Neural cell (in vitro differentiated cells): Measurements from ENCODE around the gene CCDC61. TPM values are rescaled to one million over a fixed set of nuclear protein-coding genes. Genes with fewer than 3 reads are reported as not detected.
A peak's percentile ranks its signal among the peaks of the same experiment; 100 is the strongest.

Source experiments
- H2AFZ ChIP-seq: fragments of 200-600, 300-800 bp; sonication (generic), shearing (Covaris generic); 2 replicates; pipeline ENCODE4 v1.6.0; 2014; ENCODE audit warnings: low read depth, mild to moderate bottlenecking, antibody characterized with exemption, low read length, moderate library complexity
- H3F3A ChIP-seq: fragments of 200-600 bp; shearing (Covaris generic); 2 replicates; pipeline ENCODE4 v1.6.1; 2016; ENCODE audit warnings: mild to moderate bottlenecking, moderate library complexity, mixed read lengths, antibody characterized with exemption, low read length; ENCODE audit not compliant: insufficient read depth, poor library complexity, severe bottlenecking
- H3K27ac ChIP-seq: fragments of 200-600, 300-800 bp; sonication (generic), shearing (Covaris generic); 2 replicates; pipeline ENCODE4 v1.5.1; 2014; ENCODE audit warnings: mild to moderate bottlenecking, low read length, moderate library complexity
- H3K27me3 ChIP-seq: fragments of 300-800, 200-600 bp; sonication (generic), shearing (Covaris generic); 2 replicates; pipeline ENCODE4 v1.6.0; 2014; ENCODE audit warnings: mild to moderate bottlenecking, low read depth, low read length, moderate library complexity; ENCODE audit not compliant: insufficient read depth
- H3K36me3 ChIP-seq: fragments of 300-800, 200-600 bp; sonication (generic), shearing (Covaris generic); 2 replicates; pipeline ENCODE4 v1.5.1; 2014; ENCODE audit warnings: mild to moderate bottlenecking, antibody characterized with exemption, low read length, moderate library complexity; ENCODE audit not compliant: insufficient read depth
- H3K4me2 ChIP-seq: fragments of 300-800, 200-600 bp; sonication (generic), shearing (Covaris generic); 2 replicates; pipeline ENCODE4 v1.6.0; 2014; ENCODE audit warnings: mild to moderate bottlenecking, low read length
- H3K4me3 ChIP-seq: fragments of 300-800, 200-600 bp; sonication (generic), shearing (Covaris generic); 2 replicates; pipeline ENCODE4 v1.5.1; 2014; ENCODE audit warnings: mild to moderate bottlenecking, low read length, moderate library complexity
- H3K79me2 ChIP-seq: fragments of 200-600 bp; shearing (Covaris generic); replicated peaks from 2 replicates; pipeline ENCODE4 v1.6.0; 2014; ENCODE audit warnings: mild to moderate bottlenecking, low read length, moderate library complexity; ENCODE audit not compliant: insufficient read depth
- H3K9ac ChIP-seq: fragments of 300-800, 200-600 bp; sonication (generic), shearing (Covaris generic); 2 replicates; pipeline ENCODE4 v1.6.1; 2016; ENCODE audit warnings: mild to moderate bottlenecking, low read length, mixed read lengths
- H3K9me2 ChIP-seq: fragments of 200-600 bp; shearing (Covaris generic); 2 replicates; pipeline ENCODE4 v1.6.1; 2016; ENCODE audit warnings: mild to moderate bottlenecking, low read length, mixed read lengths; ENCODE audit not compliant: insufficient read depth
- H3K9me3 ChIP-seq: fragments of 200-600, 300-800 bp; sonication (generic), shearing (Covaris generic); 2 replicates; pipeline ENCODE4 v1.6.1; 2016; ENCODE audit warnings: mild to moderate bottlenecking, mixed run types, low read length, moderate library complexity, mixed read lengths
- H4K20me1 ChIP-seq: fragments of 200-600 bp; shearing (Covaris generic); 2 replicates; pipeline ENCODE4 v1.6.1; 2016; ENCODE audit warnings: mild to moderate bottlenecking, mixed run types; ENCODE audit not compliant: insufficient read depth
- CTCF ChIP-seq: fragments of 450-650 bp; IDR thresholded peaks from 2 replicates; pipeline ENCODE4 v1.5.1; 2014; ENCODE audit warnings: antibody characterized with exemption, mild to moderate bottlenecking, moderate library complexity; ENCODE audit not compliant: poor library complexity, severe bottlenecking
- EP300 ChIP-seq: fragments of 450-650 bp; conservative IDR thresholded peaks from 2 replicates; pipeline ENCODE4 v1.6.1; 2014; ENCODE audit warnings: antibody characterized with exemption, mild to moderate bottlenecking, moderate library complexity; ENCODE audit not compliant: poor library complexity, severe bottlenecking
- EZH2 ChIP-seq: fragments of 200-600, 300-800 bp; shearing (Covaris generic), sonication (generic); IDR thresholded peaks from 2 replicates; pipeline ENCODE4 v1.6.1; 2014; ENCODE audit warnings: antibody characterized with exemption, low read length, borderline replicate concordance, mild to moderate bottlenecking; ENCODE audit not compliant: insufficient read depth, poor library complexity, severe bottlenecking
- MXI1 ChIP-seq: fragments of 450-650 bp; conservative IDR thresholded peaks from 2 replicates; pipeline ENCODE4 v1.6.1; 2014; ENCODE audit warnings: antibody characterized with exemption, mild to moderate bottlenecking; ENCODE audit not compliant: poor library complexity, severe bottlenecking
- POLR2AphosphoS5 ChIP-seq: IDR thresholded peaks from 2 replicates; pipeline ENCODE4 v1.6.1; 2012
- RAD21 ChIP-seq: fragments of 450-650 bp; conservative IDR thresholded peaks from 2 replicates; pipeline ENCODE4 v1.6.1; 2014; ENCODE audit warnings: antibody characterized with exemption, mild to moderate bottlenecking, moderate library complexity
- REST ChIP-seq: IDR thresholded peaks from 2 replicates; pipeline ENCODE4 v1.6.1; 2012; ENCODE audit warnings: borderline replicate concordance
- SMC3 ChIP-seq: fragments of 450-650 bp; conservative IDR thresholded peaks from 2 replicates; pipeline ENCODE4 v1.6.1; 2014; ENCODE audit warnings: antibody characterized with exemption, mild to moderate bottlenecking, moderate library complexity; ENCODE audit not compliant: poor library complexity
- TAF1 ChIP-seq: IDR thresholded peaks from 2 replicates; pipeline ENCODE4 v1.6.1; 2012; ENCODE audit warnings: low read depth
- polyA plus RNA-seq: library from polyadenylated mRNA; depleted of rRNA; stranded (reverse); fragments of >200 nt; gene quantifications from 2 replicates; pipeline ENCODE4 v1.2.3, GENCODE V29; 2014

Gene CCDC61
- polyA plus RNA-seq, 1 donor from 2014 or later: 0.82 TPM

GRCh38 chr19:45985321-45985720 is 9.9 kb upstream of the CCDC61 start:
- H2AFZ ChIP-seq: no peak overlapping the region
- H3K9me3 ChIP-seq: no peaks in the 10 kb centered on the region
- no peak overlapping the region for H3K4me2 ChIP-seq
- no peaks in the 10 kb centered on the region for H3K27me3 ChIP-seq
- no peaks in the 10 kb centered on the region for H3F3A ChIP-seq
- TF ChIP-seq POLR2AphosphoS5 (no peak), SMC3 (no peak), TAF1 (no peak), MXI1 (no peak), EP300 (no peak)
- no peak overlapping the region for H3K27ac ChIP-seq
- H3K4me3 ChIP-seq: no peak overlapping the region
- no peaks in the 10 kb centered on the region for H3K36me3 ChIP-seq
- no peaks in the 10 kb centered on the region for H4K20me1 ChIP-seq
- no peaks in the 10 kb centered on the region for H3K9me2 ChIP-seq
- H3K79me2 ChIP-seq: no peaks in the 10 kb centered on the region
- no peak overlapping the region for H3K9ac ChIP-seq

- TF ChIP-seq EP300: no peak
- TF ChIP-seq RAD21: no peak
- no peaks in the 10 kb centered on the region for H3K9me2 ChIP-seq
- no peaks in the 10 kb centered on the region for H4K20me1 ChIP-seq
- no peaks in the 10 kb centered on the region for H3K27me3 ChIP-seq
- no peak overlapping the region for H3K4me3 ChIP-seq
- H3F3A ChIP-seq: no peaks in the 10 kb centered on the region
- no peak overlapping the region for H3K4me2 ChIP-seq
- H3K9me3 ChIP-seq: no peaks in the 10 kb centered on the region
- H3K36me3 ChIP-seq: no peaks in the 10 kb centered on the region
- no peak overlapping the region for H3K9ac ChIP-seq
- no peaks in the 10 kb centered on the region for H3K79me2 ChIP-seq
- H2AFZ ChIP-seq: no peak overlapping the region
- no peak overlapping the region for H3K27ac ChIP-seq
Observed at GRCh38 chr19:45990113-45990728, 5.0 kb upstream of the CCDC61 start.

GRCh38 chr19:45994456-45994997 is 740 bp upstream of the CCDC61 start:
- peak overlapping the region; percentile 51 for H3K9ac ChIP-seq
- no peaks in the 10 kb centered on the region for H3K36me3 ChIP-seq
- H3F3A ChIP-seq: no peaks in the 10 kb centered on the region
- no peaks in the 10 kb centered on the region for H4K20me1 ChIP-seq
- H2AFZ ChIP-seq: peak overlapping the region; percentile 17
- no peaks in the 10 kb centered on the region for H3K79me2 ChIP-seq
- H3K27me3 ChIP-seq: no peaks in the 10 kb centered on the region
- peak overlapping the region; percentile 71 for H3K4me3 ChIP-seq
- TF ChIP-seq EZH2 (no peak), RAD21 (peak; percentile 8)
- H3K9me3 ChIP-seq: no peaks in the 10 kb centered on the region
- H3K4me2 ChIP-seq: peak overlapping the region; percentile 46
- no peaks in the 10 kb centered on the region for H3K9me2 ChIP-seq
- H3K27ac ChIP-seq: peak overlapping the region; percentile 54

- H3K9ac ChIP-seq: peak overlapping the region; percentile 67
- H3K9me3 ChIP-seq: no peaks in the 10 kb centered on the region
- H3K4me2 ChIP-seq: peak overlapping the region; percentile 85
- H4K20me1 ChIP-seq: no peaks in the 10 kb centered on the region
- H3K79me2 ChIP-seq: no peaks in the 10 kb centered on the region
- H2AFZ ChIP-seq: peak overlapping the region; percentile 58
- H3K4me3 ChIP-seq: peak overlapping the region; percentile 71
- H3K9me2 ChIP-seq: no peaks in the 10 kb centered on the region
- H3K36me3 ChIP-seq: no peaks in the 10 kb centered on the region
- H3F3A ChIP-seq: no peaks in the 10 kb centered on the region
- no peak for TF ChIP-seq SMC3
- TF ChIP-seq MXI1: no peak
- no peak for TF ChIP-seq RAD21
- TF ChIP-seq POLR2AphosphoS5: no peak
- TF ChIP-seq EZH2: no peak
- TF ChIP-seq TAF1: no peak
- TF ChIP-seq EP300: no peak
- no peak for TF ChIP-seq CTCF
- no peak for TF ChIP-seq REST
- no peaks in the 10 kb centered on the region for H3K27me3 ChIP-seq
- peak overlapping the region; percentile 76 for H3K27ac ChIP-seq
Observed at GRCh38 chr19:45995715-45996385, 583 bp downstream of the CCDC61 start.
